GM21576 (cell line): ENCODE measurements around the gene GRSF1.

ENCODE experiments used
- ATAC-seq: cut with Tn5 transposase; IDR thresholded peaks from one replicate; pipeline ENCODE4 v1.9.1; 2021; ENCODE audit warnings: mild to moderate bottlenecking, moderate library complexity; ENCODE audit not compliant: unreplicated experiment

The GRSF1 gene

DNA sequence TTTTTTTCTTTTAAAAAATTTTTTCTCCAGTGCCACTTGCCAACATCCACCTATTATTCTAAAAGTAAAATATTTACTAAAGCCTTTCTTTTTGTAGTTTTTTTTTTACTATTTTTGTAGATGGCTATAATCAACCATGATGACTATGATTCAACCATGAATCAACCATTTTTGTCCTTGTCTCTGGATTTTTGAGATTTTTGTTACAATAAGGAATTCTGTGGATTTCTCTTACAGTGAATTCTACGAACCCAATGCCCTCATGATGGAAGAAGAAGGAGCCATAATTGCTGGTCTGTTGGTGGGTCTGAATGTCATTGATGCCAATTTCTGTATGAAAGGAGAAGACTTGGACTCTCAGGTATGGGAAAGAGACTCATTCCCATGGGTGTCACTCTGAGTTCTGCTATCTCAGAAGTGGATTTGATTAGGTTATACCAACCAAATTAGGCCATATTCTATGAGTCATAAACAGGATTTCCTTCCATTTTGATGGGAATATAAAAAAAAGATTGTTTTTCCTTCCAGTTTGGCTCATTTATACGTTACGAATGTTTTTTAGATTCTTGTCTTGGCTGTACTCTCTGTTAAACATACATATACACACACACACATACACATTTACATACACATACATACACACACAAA is 71.3 kb downstream of the GRSF1 start:
- no peak for ATAC-seq
